GM12875 (cell line): ENCODE measurements around the gene NUMA1.

Experiments
- H3K4me3 ChIP-seq: one replicate; pipeline ENCODE4 v1.5.1; 2011; ENCODE audit warnings: low read depth, low read length, control low read depth
- CTCF ChIP-seq: IDR thresholded peaks from 2 replicates; pipeline ENCODE4 v1.5.1; 2011; ENCODE audit warnings: low read depth, mild to moderate bottlenecking, control low read depth, inconsistent platforms, low read length, moderate library complexity, borderline replicate concordance; ENCODE audit not compliant: insufficient read depth

NUMA1 gene

GRCh38 chr11:72112143-72112977 lies 32.0 kb upstream of the NUMA1 start, which contains the start of gene ANAPC15:
TSS of gene ANAPC15 (minus strand) at chr11:72112695. CDS start at chr11:72111276, 1,419 bp downstream.
- H3K4me3 ChIP-seq: peak within 1 kb of the TSS; percentile 64
- TF ChIP-seq CTCF: no peak

GRCh38 chr11:72111300-72112142 lies 31.2 kb upstream of the NUMA1 start:
- no peak for TF ChIP-seq CTCF
- H3K4me3 ChIP-seq: peak overlapping the region; percentile 64

GRCh38 chr11:72105888-72106287 lies 25.5 kb upstream of the NUMA1 start, which contains the start of gene TOMT:
TSS of gene TOMT (plus strand) at chr11:72105924. CDS start at chr11:72105952, 28 bp downstream.
- H3K4me3 ChIP-seq: no peak within 1 kb of the TSS
- TF ChIP-seq CTCF: no peak

GRCh38 chr11:72103754-72104167 lies 23.4 kb upstream of the NUMA1 start:
- peak overlapping the region; percentile 12 for H3K4me3 ChIP-seq
- TF ChIP-seq CTCF: no peak

GRCh38 chr11:72102946-72103753 lies 22.8 kb upstream of the NUMA1 start, which contains the start of gene LAMTOR1:
TSS of gene LAMTOR1 (minus strand) at chr11:72103297. CDS start at chr11:72103224, 73 bp downstream.
- H3K4me3 ChIP-seq: peak within 1 kb of the TSS; percentile 58
- peak; percentile 35; the same call in 1 of the 2 replicates for TF ChIP-seq CTCF

- peak overlapping the region; percentile 58 for H3K4me3 ChIP-seq
- no peak for TF ChIP-seq CTCF
Observed at GRCh38 chr11:72102631-72102945, 22.2 kb upstream of the NUMA1 start.
